ENCODE results near the gene TRAPPC2.
"Not testable (repeated sequence)": the region's sequence is repeated elsewhere in the genome, so short reads cannot be mapped to it uniquely, and the experiment has no call there.

TRAPPC2 gene

DNA sequence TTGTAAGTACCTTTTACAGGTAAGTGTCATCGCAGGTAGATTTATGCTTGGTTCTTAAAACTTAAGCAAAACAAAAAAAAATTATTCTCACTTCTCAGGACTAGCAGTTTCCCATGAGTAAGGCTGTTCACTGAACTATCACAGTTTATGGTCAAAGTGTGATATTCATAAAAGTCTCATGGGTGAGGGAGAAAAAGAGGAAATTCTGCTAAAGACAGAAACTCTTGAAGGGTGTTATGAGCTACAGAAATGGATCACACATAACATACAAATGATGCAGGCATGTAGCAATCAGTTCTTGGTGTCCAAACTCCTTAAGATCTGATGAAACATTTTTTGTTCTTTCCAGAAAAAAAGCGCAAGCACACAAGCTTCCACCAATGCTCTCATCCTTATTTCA is 37.0 kb downstream of the TRAPPC2 start:
- DNase-seq: no peak

DNA sequence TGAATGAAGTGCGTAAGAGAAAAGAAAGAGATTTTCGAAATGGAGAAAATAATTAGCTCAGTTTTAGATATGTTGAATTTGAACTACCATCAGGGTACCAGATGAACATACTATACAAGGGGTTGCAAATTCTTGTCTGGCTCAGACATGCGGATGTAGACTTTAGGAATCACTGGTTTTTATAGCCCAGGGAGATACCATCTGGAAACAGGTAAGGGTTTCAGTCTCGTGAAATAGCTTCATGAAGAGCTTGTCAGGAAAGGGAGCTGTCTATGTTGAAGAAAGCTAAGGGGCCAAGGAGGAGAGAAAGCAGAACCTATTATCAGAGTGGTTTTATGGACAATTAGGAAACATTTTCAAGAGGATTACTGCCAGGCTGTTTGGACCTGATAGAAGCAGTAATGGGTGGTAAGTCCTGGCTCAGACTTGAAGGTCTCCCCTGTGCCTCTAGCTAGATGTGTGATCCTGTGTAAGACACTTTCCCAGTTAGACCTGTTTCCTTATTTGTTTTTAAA is 38.8 kb downstream of the TRAPPC2 start:
- no peak for DNase-seq

DNA sequence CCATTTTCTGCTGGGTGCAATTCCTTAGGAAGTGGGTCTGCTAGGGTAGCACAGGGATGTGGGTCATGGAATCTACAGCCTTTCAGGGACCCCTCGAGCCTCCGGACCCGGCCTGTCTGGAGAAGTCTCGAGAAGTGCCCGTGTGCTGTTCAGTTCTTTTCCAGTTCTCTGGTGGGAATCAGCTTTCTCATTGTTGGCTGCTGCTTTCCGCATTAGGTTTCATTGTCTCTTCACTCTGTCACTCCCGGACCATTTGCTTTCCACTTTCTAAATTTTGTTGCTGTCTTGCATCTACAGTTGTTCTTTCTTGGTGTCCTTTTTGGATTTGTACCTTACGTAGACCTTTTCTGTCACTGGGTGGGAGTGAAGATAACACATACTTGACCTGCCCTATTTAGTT is 39.4 kb downstream of the TRAPPC2 start:
- DNase-seq: no peak

DNA sequence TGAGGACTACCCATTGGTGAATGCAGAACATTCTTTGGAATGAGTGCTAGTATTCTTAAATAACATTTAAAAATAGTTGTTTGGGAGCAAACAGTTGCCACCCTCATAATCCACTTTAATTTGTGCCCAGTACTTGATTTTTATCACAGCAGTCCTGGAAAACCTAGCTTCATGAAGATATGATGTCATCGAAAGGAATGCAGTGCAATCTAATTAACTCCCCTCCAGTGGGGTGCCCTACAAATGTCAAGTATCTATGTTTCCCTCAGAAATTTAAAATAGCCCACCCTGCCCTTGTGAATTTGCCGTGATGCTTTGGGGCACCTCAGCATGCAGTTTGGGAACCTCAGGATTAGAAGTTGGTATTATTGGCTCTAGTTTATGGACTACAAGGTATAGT is 40.1 kb downstream of the TRAPPC2 start:
- no peak for DNase-seq

DNA sequence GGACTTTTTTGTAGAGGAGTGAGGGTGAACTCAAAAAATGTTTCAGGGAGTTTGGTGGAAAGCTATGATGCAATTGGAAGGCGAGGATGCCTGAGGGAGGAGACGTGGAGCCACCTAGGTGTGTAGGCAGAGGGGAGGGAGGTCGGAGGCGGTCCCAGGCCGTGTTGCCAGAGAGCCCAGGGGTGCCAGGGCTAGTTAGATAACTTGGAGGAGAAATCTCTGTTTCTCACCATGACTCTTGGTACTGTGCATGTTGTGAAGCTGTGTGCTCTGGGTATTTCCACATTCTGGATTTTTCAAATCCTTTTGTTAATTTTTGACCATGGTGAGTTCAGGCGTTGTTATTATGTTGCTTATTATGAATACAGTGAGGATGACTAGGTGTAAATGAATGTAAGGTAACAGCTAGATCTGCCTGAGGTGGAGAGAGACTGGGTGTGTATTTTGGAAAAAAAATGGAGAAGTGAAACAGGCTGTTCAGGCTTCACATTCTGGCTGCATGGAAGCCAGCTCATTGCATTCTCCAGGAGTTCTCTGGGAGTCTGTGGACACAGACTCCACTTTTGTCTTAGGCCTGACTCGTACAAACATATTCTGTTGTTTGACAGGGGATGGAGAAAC is 41.0 kb downstream of the TRAPPC2 start:
- DNase-seq: no peak

DNA sequence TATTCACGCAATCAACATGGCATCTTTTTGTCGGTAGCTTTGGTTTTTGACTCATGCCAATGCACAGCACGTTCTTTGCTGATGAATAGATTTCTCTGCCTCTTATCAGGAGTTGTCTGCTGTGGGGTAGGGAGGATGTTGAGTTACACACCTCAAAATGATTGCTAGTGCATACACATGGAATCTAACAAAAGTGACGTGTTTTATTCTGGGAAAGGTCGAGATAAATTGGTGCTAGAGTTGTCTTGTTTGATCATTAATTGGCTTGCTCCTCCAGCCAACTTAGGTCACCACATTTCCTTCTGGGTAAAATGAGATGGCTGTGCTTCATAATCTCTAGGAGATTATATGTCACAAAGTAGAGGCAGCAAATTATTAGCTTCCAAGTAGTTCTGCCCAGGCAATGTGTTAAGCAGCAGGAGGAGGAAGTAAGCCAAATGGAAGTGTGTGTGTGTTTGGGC is 41.6 kb downstream of the TRAPPC2 start:
- no peak for DNase-seq

DNA sequence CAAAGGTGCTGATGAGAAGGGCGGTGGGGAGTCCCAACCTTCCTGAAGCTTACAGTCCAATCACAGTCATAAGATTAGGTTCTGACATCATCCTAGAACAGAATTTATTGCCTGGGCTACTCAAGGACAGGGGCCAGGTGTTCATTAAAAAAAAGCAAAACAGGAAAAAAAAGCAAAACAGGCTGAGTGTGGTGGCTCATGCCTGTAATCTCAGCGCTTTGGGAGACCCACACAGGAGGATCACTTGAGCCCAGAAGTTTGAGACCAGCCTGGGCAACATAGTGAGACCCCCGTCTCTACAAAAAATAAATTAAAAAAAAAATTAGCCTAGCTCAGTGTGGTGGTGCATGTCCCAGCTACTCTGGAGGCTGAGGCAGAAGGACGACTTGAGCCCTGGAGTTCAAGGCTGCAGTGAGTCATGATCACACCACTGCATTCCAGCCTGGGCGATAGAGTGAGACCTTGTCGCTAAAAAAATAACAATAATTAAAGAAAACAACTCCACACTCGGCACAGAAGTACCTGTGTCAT is 42.5 kb downstream of the TRAPPC2 start:
- no peak for DNase-seq

DNA sequence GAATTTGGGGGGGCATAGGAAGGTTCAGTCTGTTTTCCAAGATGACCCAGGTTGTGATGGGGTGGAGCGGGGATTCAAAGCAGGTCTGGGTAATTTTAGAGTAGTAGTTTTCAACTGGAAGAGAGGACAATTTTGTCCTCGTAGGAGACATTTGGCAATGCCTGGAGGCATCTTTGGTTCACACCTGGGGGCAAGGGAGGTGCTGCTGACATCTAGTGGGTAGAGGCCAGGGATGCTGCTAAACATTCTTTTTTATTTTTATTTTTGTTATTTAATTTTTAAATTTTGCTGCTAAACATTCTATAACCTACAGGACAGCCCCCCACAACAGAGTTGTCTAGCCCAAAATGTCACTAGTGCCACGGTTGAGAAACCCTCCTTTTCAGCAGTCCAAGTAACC is 43.6 kb downstream of the TRAPPC2 start:
- no peak for DNase-seq

DNA sequence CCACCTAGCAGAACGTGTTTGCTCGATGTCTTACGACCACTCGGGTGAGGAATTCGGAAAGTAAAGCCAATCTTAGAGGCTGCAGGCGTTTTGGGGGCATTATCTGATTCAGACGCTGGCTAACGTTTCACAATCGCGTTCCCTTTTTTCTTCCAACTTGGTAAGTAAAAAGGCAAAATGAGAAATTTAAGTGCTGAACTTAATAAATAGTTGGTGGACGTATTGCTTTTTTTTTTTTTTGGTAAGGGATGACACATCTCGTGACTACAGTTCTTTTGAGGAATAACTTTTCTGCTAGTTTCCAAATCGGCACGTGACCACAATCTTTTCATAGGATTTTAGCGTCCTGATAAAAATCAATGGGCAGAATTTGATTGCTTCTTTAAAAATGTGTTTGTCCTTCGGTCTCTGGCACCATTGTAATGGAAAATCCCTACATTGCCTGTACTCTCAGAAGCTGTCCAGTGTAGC is 44.6 kb downstream of the TRAPPC2 start:
- DNase-seq: no peak

DNA sequence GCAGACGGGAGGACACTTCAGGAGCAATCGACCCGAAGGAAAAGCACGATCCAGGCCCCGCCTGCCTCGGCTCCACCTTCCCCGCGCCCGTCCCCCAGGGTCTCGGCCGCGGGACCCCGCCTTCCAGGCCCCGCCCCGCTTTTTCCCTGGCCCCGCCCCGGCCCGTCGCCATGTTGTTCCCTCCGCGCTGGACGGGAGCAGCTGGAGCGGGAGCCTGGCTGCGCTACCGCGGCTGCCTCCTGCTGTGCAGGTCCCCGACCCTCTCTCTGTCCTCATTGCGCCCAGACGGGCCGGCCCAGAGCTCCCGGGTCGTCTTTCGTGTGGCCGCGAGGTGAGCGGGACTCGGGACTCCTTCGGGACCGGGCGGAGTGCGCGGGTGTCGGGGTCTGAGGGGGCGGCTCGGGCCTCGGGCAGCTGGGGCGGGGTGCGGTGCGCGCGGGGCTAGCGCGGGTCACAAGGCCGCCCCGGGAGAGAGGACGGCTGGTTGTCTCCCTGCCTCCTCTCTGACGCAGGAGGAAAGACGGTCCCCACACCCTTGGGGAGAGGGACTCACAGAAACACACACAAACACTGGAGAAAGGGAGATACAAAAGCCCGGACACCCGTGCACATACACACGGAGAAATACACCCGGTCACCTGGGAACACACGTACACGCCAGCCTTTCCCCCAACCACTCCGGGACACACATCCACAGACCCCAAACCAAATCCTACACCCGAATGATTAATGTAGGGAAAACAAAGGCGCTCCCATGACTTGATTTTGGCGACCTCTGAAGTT is 45.3 kb downstream of the TRAPPC2 start, which contains the start of gene RAB9A:
Gene RAB9A, plus strand, starts transcription at position 171 of the 783 bp plus-strand sequence. CDS start 19,619 bp downstream, outside the sequence.
- peak; percentile 19 for DNase-seq

DNA sequence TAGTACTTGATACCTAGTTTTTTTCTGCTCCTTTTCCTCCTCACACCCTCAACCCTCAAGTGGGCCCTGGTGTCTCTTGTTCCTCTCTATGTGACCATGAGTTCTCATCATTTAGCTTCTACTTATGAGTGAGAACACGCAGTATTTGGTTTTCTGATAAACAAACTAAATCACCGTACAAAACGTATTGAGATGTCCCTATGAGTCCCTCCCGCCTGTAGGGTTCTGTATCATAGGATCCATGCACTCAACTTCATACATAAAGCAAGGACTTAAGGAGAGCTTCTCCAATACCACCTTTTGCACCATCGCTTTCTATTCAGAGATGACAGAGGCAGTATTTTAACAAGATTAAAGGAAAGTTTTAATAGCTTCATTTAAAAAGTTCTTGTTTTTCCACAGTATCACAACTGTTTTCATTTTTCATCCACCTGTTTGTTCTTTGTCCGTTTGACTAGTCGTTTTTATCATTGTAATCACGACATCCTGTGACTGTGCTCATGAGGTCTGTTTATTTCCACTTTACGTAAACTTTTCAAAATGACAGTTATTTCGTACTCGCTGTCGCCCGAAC is 45.9 kb downstream of the TRAPPC2 start:
- DNase-seq: no peak

DNA sequence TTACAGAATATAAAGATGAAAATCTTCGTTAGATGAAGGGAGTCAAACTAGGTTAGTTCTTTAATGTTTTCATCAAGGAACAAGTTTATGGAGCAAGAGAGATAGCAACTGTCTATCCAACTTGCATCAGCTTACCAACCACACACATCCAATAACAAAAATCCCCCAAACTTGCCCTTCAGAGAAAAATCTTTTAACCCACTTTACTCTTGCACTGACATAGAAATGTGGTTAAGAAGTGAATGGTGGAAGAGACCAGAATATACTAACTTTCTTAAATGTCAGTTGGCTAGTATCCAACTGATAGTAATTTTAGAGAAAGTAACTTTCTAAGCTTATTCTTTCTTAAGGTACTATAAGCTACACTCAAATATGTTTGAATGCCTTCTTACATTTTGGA is 47.2 kb downstream of the TRAPPC2 start:
- DNase-seq: no peak

DNA sequence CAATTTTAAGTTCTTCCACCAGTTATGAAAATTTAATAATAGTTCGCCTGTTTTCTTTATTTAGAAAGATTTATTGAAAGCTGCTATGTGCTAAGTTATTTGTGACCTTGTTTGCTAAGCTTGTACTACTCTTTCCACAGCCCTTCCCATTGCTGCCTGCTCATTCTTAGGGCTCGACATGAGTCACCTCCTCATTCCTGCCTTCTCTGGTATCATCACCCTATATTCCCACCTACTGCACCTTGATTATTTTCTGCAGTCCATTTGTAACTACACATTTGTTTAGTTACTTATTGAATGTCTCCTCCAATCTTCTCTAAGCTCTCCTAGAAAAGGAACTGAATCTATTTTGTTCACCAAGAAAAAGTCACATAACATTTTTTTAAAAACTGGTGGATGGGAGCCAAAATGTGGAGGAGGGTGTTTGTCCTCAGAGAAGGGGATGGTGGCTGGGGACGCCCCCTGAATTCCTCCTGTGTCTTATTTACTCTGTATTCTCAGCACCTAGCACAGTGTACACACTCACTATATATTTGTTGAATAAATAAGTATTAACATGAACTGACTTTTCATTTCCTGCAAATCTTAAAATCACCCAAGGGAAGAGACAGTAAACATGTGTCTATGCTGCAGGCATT is 49.2 kb downstream of the TRAPPC2 start:
- no peak for DNase-seq

DNA sequence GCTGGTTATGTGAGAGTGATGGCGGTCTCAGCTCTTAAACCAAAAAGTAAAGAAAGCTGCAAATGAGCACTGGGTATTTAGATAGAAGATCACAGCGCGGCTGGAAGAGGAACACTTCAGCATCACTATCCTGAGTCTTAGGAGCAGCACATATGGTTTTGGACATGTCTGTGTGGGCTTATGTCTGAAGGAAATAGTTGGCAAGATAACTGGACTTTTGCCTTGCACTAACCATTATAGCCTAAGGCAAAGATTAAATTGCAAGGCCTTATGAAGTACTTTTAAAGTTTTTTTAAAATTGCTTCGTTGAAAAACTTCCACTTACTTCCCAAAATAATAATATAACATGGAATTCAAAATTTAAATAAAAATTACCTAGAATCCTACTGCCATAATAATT is 50.1 kb downstream of the TRAPPC2 start:
- DNase-seq: no peak

DNA sequence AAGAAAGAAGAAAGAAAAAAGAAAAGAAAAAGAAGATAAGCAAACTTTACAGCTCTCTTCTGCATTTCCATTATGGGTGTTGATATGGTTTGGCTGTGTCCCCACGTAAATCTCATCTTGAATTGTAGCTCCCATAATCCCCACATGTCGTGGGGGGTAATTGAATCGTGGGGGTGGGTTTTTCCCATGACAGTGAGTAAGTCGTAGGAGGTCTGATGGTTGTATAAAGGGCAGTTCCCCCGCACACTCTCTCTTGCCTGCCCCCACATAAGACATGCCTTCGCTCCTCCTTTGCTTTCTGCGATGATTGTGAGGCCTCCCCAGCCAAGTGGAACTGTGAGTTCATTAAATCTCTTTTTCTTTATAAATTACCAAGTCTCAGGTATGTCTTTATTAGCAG is 52.8 kb downstream of the TRAPPC2 start:
- DNase-seq: no peak

DNA sequence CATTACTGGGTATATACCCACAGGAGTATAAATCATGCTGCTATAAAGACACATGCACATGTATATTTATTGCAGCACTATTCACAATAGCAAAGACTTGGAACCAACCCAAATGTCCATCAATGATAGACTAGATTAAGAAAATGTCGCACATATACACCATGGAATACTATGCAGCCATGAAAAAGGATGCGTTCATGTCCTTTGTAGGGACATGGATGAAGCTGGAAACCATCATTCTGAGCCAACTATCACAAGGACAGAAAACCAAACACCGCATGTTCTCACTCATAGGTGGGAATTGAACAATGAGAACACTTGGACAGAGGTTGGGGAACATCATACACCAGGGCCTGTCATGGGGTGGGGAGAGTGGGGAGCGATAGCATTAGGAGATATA is 54.7 kb downstream of the TRAPPC2 start:
- not testable (repeated sequence) for DNase-seq

DNA sequence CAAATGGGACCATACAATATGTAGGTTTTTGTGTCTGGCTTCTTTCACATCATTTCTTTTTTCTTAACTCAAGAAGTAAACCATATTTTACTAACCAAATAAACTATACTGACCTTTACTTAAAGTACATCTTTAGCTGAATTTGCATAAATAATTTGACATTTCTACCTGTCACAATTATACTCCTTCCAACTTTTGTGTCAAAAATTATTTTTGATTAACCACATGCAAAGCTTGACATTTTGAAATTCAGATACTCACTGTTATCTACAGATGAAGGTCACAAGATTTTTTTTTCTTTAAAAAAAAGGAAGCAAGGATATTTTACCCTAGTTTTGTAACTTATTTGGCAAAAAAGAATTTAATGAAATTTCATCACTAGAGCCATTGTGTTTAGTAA is 57.5 kb downstream of the TRAPPC2 start:
- no peak for DNase-seq

DNA sequence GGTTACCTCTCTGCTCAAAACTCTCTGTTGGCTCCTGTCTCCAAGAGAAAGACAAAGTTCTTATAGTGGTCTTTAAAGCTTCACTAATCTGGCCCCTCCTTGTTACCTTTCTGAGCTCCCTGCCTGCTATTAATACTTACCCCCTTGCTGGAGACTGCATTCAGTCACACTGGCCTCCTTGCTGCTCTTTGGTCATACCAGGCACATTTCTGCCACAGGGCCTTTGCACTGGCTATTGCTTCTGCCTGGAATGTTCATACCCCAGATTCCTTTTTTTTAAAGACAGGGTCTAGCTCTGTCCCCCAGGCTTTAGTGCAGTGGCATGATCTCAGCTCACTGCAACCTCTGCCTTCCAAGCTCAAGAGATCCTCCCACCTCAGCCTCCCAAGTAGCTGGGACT is 61.4 kb downstream of the TRAPPC2 start:
- no peak for DNase-seq

DNA sequence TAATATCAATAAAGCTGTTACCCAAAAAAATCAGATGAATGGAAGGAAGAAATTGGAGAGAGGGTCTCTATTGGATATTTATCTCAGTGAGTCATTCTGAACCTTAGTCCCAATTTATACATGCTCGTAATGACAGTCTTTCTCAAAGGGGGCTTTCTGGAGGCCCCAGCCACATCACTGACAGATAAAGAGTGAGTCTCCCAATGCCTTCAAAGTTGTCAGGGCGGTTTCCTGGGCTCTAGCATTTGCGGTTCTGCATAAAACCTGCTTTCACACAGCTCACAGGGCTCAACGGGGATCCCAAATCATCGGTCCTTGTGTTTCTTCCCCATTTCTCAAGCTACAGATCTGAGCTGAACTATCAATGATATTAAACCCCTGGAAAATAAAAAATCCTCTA is 64.2 kb downstream of the TRAPPC2 start:
- no peak for DNase-seq

DNA sequence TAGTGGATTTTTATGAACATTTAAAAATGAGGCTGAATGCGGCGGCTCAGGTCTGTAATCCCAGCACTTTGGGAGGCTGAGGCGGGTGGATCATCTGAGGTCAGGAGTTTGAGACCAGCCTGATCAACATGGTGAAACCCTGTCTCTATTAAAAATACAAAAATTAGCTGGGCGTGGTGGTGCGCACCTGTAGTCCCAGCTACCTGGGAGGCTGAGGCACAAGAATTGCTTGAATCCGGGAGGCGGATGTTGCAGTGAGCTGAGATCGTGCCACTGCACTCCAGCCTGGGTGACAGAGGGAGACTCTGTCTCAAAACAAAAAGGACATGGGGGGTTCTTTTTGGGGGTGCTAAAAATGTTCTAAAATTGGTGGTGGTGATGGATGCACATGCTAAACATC is 64.7 kb downstream of the TRAPPC2 start:
- not testable (repeated sequence) for DNase-seq

DNA sequence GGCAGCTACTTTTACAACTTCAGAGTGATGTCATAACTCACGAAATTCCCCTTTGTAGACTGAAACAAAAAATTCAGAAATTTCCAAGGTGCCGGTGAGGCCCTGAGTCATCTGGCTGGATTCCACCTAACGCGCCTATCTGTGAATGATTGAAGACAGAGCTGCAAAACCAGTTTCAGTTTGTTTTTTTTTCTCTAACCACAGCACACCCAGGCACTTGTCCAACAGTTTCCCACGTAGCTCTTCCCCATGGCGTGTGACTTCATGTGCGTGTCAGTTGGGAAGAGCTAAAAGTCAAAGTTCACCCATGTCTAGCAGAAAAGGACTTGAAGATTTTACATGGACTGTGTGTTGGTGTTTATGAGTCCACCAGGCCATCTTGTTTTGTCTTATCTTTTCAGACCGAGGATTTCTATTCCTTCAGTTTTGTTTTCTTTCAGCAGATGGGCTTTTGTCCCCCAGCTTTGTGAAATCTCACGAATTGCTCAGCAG is 65.1 kb downstream of the TRAPPC2 start:
- no peak for DNase-seq

DNA sequence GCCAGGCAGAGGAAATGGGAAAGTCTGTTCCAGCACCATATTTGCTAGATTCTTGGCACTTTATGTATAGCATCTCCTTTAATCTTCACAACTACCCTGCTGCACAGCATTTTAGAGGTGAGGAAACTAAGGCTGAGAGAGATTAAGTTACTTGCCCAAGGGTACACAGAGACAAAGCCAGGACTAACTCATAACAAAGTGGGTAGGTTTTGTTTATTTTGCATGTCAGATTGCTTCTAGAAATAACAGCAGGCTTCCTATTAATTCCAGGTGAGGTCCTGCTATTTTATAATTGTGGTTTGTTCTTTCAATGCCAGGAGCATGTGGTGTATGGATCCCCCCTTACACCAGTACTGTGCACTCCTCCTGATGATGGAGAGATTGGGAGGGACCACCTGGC is 66.5 kb downstream of the TRAPPC2 start:
- no peak for DNase-seq

DNA sequence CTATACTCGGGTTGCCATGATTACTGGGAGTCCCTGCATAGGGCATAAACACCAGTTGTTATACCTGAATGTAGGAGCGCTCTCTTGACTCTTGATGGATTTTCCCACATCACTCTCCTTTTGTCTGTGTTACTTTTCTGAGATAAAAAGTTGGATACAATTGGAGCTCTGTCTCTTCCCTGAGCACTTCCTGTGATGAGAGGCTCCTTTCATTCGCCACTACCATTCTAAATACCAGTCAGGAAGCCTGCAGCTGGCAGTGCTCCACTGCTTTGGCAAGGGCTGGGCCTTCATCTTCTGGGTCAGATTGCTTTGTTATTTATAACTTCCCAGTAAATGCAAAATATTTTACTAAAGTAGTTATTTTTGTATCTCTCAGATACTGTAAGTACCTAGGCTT is 67.6 kb downstream of the TRAPPC2 start:
- no peak for DNase-seq
